ENCODE results near the gene ACSL3. TPM values are rescaled to one million over a fixed set of nuclear protein-coding genes. Genes with fewer than 3 reads are reported as not detected.

Gene ACSL3
- total RNA-seq, 4 donors from 2014 or later = 34.7 to 56.8 (median 38.2) TPM

DNA sequence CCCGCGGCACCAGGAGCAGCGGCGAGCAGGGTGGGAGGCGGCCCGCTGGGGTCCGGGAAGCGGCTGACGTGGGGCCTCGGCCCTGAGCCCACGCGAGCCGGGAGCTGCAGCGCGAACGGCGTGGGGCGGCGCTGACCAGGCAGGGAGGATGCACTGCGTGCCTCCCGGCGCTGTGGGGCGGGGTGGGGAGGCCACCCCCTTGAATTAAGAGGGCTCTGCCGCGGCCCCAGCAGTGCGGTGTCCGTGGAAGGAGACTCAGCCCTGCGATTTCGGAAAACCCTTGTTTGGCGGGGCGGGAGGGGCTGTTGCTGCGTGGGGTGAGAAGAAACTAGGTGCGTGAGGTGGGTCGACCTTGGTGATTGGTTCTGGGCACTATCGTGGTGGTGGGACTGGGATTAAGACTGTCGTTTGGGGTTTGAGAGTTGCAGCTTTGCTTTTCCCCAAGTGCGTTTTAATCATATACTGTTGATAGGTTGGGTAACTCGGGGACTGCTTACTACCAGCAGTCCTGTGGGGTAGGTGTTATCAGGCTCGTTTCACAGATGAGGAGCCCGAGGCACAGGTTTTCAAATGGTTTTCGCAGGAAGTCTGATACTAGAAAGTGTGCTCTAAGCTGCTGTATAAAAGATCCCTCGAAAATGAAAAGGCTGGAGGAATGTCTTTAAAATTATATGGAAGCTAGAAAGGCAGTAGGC, 722 bp downstream of the ACSL3 start:
- peaks cover 45 to 51% of the 10 kb centered on the region in 2 donors for H3K4me1 ChIP-seq
- H3K27ac ChIP-seq = peak overlapping the region; percentile 86 to 98 (median 90)
- DNase-seq (peak in 1 of 2 donors; percentile 34), ATAC-seq (peak; percentile 25 to 36)
- no peaks in the 10 kb centered on the region for H3K36me3 ChIP-seq
- H3K27me3 ChIP-seq = no peaks in the 10 kb centered on the region
- in situ Hi-C loops (cut with MboI; ENCODE audit: low sequenced_read_pairs in 4 of 4) = no loop called here
- H3K4me3 ChIP-seq = peak overlapping the region; percentile 68 to 96 (median 81)
- intact Hi-C loops (cut with DNase I; ENCODE audit: low total_unique reads) = loop anchor here (1.0 to 5.0 kb wide), 5 partner anchors 21 to 171 kb away; no protein-coding TSS in a partner anchor
- TF ChIP-seq, protein P1, sequence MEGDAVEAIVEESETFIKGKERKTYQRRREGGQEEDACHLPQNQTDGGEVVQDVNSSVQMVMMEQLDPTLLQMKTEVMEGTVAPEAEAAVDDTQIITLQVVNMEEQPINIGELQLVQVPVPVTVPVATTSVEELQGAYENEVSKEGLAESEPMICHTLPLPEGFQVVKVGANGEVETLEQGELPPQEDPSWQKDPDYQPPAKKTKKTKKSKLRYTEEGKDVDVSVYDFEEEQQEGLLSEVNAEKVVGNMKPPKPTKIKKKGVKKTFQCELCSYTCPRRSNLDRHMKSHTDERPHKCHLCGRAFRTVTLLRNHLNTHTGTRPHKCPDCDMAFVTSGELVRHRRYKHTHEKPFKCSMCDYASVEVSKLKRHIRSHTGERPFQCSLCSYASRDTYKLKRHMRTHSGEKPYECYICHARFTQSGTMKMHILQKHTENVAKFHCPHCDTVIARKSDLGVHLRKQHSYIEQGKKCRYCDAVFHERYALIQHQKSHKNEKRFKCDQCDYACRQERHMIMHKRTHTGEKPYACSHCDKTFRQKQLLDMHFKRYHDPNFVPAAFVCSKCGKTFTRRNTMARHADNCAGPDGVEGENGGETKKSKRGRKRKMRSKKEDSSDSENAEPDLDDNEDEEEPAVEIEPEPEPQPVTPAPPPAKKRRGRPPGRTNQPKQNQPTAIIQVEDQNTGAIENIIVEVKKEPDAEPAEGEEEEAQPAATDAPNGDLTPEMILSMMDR (IDR thresholded peaks at IDR 0.05 in 4 of 5, conservative IDR thresholded peaks at IDR 0.05 in 1 of 5) = no peak
- TF ChIP-seq POLR2A (IDR thresholded peaks at IDR 0.05) = no peak
- H3K9me3 ChIP-seq = no peaks in the 10 kb centered on the region

DNA sequence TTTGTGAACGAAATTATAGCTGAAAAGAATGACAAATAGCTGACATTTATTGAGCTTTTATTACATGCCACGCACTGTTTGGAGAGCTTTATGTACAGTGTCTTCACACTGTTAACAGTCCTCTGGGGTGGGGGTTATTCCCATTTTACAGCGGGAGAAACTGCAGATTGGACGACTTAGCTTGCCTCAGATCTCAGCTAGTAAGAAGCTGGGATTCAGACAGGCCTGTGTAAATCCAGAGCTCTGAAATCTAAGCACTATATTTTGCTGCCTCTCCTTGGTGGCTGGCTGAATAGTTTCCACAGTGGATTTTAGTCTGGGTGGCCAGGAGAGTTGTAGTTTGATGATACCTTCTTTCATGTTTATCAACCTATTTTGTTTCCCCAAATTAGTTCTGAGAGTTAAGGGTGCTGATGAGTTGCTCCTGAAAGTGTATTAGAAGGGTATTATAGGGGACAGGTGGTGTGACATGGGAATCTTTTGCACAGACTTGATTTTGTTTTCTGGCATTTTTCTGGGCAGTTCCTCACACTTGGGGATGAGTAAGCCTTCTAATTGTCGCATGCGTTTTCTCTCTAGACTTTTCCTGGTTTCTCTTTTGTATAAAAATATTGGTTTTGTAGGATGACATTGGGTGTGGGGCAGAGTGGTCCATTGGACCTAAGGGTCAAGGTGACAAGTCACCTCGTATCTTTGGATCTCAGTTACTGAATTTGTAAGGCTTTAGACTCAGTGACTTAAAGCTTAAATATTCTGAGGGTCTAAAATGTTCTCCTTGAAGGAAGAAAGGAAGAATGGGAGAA, 1.5 kb downstream of the ACSL3 start:
- TF ChIP-seq, protein P1 (IDR thresholded peaks at IDR 0.05 in 4 of 5, conservative IDR thresholded peaks at IDR 0.05 in 1 of 5) = no peak
- H3K27ac ChIP-seq = peak overlapping the region; percentile 86 to 98 (median 90)
- intact Hi-C loops (cut with DNase I; ENCODE audit: low total_unique reads) = loop anchor here (1.0 to 5.0 kb wide), 2 partner anchors 40 to 65 kb away; no protein-coding TSS in a partner anchor
- in situ Hi-C loops (cut with MboI; ENCODE audit: low sequenced_read_pairs in 4 of 4) = no loop called here
- H3K36me3 ChIP-seq = no peaks in the 10 kb centered on the region
- H3K27me3 ChIP-seq = no peaks in the 10 kb centered on the region
- ATAC-seq (peak; percentile 61 to 68), DNase-seq (no peak)
- no peaks in the 10 kb centered on the region for H3K9me3 ChIP-seq
- peak overlapping the region; percentile 68 to 96 (median 81) for H3K4me3 ChIP-seq
- peaks cover 51 to 57% of the 10 kb centered on the region in 2 donors for H3K4me1 ChIP-seq

DNA sequence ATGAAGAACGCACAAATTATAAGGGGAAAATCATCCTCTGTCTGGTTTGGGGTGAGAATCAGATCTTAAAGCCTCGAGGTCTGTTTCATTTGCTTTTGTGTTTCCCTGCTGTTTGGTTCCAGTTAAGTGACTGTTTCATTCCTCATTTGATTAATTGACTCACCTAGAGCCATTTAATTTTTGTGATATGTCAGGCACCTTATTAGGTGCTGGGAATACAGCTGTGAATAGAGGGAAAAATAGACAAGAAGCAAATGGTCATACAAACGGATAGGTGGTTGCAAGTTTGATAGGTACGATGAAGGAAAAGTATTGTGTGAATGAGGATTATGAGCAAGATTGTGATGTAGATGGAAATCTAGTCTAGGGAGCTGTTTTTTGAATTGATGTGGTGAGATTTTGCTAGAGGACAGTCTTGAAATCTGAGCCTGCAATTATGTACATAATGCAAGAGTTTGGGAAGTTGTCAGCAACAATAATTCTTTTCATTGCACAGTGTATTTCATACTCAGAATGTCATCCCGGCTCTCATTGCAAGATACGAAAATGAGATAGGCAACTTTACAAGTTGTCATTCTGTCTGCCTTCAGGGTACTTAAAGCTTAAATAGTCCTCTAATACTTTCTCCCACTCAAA, 2.2 kb downstream of the ACSL3 start:
- DNase-seq = no peak
- peaks cover 58 to 64% of the 10 kb centered on the region in 2 donors for H3K4me1 ChIP-seq
- H3K4me3 ChIP-seq = peak overlapping the region; percentile 1 to 87 (median 72)
- no peak for ATAC-seq
- TF ChIP-seq, protein P1 (IDR thresholded peaks at IDR 0.05 in 4 of 5, conservative IDR thresholded peaks at IDR 0.05 in 1 of 5) = no peak
- no peak for TF ChIP-seq POLR2A (IDR thresholded peaks at IDR 0.05)
- H3K9me3 ChIP-seq = no peaks in the 10 kb centered on the region
- H3K27ac ChIP-seq = peak overlapping the region; percentile 86 to 98 (median 90)
- no peaks in the 10 kb centered on the region for H3K36me3 ChIP-seq
- no peaks in the 10 kb centered on the region for H3K27me3 ChIP-seq
- intact Hi-C loops (cut with DNase I; ENCODE audit: low total_unique reads) (loop anchor here (1.0 to 5.0 kb wide), 2 partner anchors 39 to 66 kb away; no protein-coding TSS in a partner anchor), in situ Hi-C loops (cut with MboI; ENCODE audit: low sequenced_read_pairs in 4 of 4) (no loop called here)

DNA sequence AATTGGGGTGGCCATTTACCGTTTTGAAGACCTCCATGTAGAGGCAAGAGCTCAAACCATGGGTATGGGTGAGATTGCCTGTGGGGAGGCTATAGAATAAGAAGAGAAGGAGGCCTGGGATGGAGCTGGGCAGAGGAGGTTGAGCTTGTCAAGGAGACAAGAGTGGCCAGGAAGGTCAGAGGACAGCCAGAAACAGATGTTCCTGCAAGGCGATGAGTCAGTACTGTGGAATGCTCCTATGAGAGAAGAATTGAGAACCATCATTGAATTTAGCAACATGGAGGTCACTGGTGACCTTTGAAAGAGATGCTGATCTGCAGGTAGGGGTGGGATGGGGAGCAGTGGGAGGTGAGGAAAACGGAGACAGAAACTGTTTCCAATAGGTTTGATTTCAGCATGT, 3.5 kb downstream of the ACSL3 start:
- Histone ChIP-seq H3K4me1 (peaks cover 69 to 74% of the 10 kb centered on the region in 2 donors), H3K4me3 (no peak overlapping the region), H3K9me3 (no peaks in the 10 kb centered on the region), H3K27ac (peak overlapping the region; percentile 86 to 98 (median 90)), H3K27me3 (no peaks in the 10 kb centered on the region), H3K36me3 (no peaks in the 10 kb centered on the region)
- ATAC-seq (peak in 1 of 2 donors; percentile 10), DNase-seq (peak in 1 of 2 donors; percentile 38)
- TF ChIP-seq, protein P1 (IDR thresholded peaks at IDR 0.05 in 4 of 5, conservative IDR thresholded peaks at IDR 0.05 in 1 of 5) = no peak
- TF ChIP-seq POLR2A (IDR thresholded peaks at IDR 0.05) = no peak
- in situ Hi-C loops (cut with MboI; ENCODE audit: low sequenced_read_pairs in 4 of 4) = no loop called here
- intact Hi-C loops (cut with DNase I; ENCODE audit: low total_unique reads) = loop anchor here (5.0 kb wide), 1 partner anchor 38 kb away; no protein-coding TSS in a partner anchor
